NCI-H128 (cell line): Measurements from ENCODE around the gene RYR3.

Source experiments
- DNase-seq: peaks from one replicate; lab custom pipeline; 2025; ENCODE audit not compliant: unreplicated experiment; lab: John Stamatoyannopoulos, UW

Gene RYR3

GRCh38 chr15:33378866-33379480 lies 68.2 kb downstream of the RYR3 start:
- DNase-seq, result no peak

DNA sequence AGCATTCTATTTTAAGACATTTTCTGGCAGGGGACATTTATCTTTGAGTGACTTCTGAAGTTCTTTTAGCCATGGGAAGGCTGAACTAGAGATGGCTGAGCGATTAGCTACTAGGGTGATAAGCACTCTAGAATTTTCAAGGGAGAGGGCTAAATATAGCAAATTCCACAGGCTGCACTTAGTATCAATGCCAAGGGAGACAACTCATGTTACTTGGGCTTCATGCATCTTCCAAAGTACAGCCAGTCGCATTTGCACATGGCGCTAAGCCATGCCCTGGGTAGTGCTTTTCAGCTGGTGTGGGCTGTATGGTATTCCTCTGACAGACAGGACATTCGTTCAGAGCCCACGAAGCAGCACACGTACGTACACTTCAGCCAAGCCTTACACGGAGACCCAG lies 69.6 kb downstream of the RYR3 start:
- no peak for DNase-seq

GRCh38 chr15:33382491-33382890 lies 71.7 kb downstream of the RYR3 start:
- no peak for DNase-seq

DNA sequence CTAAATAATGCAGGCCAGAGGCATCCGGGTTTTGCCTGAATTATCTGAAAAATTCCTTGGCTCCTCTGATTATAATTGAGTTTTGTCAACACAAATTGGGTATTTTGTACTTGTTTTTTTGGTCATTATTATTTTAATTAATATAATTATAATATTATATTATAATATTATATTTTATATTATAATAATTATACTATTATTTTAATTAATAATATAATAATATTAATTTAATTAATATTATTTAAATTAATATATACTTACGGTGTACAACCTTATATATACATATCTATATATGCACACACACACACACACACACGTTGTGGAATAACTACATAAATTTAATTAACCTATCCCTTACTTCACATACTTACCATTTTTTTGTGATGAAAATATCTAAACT lies 73.5 kb downstream of the RYR3 start:
- no peak for DNase-seq

DNA sequence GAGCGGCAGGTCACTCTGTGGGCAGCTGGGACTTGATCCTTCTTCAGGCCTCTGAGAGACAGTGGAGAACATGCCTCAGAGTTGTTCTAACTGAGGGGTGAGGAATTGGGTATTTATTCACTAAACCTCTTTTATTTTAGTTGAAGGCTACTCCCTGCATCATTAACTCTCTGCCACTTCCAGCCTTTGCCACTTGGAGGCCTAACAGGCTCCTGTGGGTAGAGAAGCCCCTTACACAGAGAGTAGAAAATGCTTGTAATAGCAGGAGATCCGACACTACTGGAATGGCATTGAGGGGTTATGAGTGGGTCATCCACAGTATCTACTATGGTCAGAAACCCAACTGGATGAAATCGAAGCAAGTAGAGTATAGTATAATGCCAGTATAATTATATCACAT lies 81.7 kb downstream of the RYR3 start:
- no peak for DNase-seq

DNA sequence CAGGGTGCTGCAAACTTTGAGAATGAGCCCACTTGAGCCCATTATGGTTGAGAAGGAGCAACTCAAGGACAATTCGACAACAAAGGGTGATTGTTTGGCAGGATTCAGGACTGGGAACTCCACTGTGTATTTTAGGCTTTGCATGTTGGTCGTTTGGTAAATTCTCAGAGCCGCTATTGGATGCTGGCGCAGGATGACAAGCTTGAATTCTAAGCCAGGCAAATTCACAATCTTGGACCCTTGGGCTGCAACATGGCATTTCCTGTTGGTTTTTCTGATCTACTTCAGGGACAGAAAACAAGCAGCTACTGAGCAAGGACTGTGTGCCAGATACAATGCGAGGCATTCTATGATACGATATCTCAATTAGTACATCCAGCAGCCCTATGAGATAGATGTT lies 82.8 kb downstream of the RYR3 start:
- DNase-seq, result no peak

DNA sequence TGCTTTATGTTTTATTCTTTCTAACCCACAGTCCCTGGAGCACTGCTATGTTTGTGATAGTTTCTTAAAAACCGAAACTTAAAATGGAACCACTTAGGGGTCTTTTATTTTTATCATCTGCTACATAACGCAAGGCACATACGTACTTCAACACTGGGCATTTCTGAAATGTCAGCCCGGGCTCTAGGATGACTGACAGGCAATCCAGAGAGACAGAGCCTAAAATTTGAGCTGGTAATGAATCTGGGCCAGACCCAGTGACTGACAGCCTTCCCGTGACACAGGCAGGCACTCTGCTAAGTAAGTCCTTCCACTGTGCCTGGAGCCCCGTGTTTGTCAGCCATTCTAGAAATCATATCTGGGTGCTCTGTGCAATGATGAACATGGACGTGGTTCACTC lies 84.6 kb downstream of the RYR3 start:
- no peak for DNase-seq

DNA sequence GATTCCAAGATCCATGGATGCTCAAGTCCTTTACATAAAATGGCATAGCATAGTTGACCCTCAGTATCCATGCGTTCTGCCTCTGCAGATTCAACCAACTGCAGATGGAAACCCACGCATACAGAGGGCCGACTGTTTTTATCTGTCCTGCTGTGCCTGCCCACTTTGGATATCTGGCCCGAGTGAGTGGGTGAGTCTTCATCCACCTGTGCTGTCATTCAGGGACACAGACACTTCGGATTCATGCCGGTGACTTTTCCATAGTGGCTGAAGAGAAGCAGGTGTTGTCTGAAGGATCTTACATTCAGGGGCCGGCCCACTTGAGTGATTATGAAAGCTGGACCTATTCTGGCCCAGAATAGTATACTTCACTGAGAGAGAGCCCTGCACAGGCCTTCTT lies 85.1 kb downstream of the RYR3 start:
- no peak for DNase-seq

- no peak for DNase-seq
These were observed 85.7 kb downstream of the RYR3 start for GRCh38 chr15:33396475-33396874.

DNA sequence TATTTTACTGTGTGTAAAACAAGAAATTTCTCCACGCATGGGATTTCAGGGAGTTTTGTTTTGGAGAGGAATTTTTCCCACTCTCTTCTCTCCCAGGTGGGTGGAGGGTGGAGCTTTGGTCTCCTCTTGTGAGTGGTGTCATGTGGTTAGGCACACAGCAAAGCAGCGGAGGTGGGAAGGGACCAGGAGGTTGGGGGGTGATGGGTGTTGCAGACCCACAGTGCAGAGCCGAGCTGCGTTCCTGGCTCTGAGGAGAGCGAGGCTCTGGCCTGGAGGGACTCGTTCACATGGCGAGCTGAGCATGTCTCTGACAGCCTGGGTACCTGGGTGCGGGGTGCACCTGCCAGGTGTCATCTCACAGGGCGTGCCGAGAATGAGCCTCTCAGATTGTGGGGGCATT lies 87.8 kb downstream of the RYR3 start:
- DNase-seq, result no peak

DNA sequence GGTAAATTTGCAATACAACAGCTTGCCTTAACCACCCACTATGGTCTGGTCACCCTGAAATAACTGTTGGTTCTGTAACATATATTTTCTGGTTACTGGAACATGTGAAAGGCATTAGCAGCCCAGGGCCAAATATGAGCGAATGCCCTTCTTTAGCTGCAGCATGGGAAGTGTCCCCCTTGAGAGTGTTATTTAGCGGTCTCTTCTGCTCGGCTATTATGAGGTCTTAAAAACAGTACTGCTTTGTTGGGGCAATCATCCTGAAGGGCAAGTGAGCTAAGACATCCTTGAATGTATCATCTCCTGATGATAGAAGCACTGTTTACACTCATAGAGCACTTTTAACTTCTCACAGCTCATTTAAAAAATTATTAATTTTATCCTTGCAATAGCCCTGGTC lies 90.2 kb downstream of the RYR3 start:
- DNase-seq, result no peak

GRCh38 chr15:33402600-33402999 lies 91.8 kb downstream of the RYR3 start:
- DNase-seq, result no peak

GRCh38 chr15:33405096-33405495 lies 94.3 kb downstream of the RYR3 start:
- DNase-seq, result no peak

DNA sequence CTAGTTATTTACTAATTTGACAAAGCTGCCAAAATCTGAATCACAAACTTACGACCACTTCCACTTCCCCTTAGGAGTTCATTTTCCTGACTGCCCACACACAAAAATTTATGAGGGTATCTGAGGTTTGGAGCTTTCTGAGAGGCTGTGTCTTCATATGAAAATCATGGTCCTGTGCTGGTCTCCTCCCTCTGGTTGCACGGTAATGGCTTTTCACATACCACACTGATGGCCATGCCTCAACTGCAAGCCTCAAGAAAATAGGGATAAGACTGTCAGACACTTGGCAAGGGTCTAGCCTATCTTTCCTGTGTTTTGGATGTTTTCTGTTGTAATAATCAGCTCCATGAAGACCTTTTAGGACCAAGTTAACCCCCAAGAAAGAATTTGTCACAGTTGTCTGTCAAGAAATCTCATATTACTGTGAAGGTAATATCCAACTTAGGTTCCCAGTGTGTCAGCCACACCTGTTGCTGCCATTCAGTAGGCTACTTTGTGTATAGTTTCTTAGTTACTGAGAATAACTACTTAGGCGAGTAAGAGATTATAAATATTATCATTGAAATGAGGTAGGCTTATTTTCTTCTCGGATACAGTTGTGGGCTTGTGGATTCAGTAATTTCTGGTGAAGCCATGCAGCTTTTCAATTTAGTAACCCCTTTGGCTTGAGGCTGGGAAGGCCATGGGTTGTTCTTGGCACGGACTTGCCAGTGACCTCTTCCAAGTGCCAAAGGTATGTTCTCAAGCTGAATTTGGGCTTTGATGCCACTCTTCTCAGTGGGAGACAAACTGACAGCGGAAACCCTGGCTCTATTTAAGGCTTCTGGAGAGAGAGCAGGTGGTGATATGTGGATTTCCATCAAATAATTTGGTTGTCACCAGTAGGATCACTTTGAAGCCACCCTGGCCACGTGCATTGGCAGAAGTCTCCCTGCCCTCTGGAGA lies 101.1 kb downstream of the RYR3 start:
- DNase-seq, result no peak

DNA sequence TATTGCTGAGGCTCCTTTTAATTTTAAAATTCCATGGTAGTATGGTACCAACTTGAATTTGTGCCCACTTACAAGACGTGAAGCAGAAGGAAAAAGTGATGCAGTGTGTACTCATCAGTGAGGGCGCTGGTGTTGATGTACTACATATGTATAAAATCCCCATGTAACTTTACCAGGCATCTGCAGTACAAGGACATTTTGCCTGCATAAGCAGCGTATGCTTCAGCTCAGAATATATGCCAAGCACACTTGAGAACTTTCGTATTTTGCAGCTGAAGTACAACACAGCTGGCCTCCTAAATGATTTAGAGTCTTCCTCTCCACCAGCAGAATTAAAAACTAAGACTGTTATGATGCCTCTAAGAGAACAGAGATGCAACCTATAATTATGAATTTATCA lies 108.9 kb downstream of the RYR3 start:
- DNase-seq, result no peak

- DNase-seq, result no peak
These were observed 113.3 kb downstream of the RYR3 start for GRCh38 chr15:33424025-33424424.

DNA sequence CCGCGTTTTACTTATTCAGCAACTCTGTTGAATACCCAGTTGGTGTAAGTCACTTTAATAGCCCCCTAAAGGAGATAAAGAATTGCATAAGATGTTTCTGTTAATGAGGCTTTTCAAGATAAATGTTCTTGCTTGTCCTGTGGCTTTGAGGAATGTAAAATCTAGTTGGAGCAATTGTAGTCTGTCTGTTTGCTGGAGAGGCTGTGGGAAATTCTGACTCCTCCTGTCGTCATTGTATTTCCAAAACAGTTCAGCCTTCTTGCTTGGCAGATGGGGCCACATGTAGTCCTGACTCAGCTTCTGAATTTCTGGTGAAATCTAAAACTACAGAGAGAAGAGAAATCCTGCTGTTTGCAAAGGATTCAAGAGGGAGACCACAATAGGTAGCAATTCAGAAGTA lies 114.4 kb downstream of the RYR3 start:
- DNase-seq, result no peak

DNA sequence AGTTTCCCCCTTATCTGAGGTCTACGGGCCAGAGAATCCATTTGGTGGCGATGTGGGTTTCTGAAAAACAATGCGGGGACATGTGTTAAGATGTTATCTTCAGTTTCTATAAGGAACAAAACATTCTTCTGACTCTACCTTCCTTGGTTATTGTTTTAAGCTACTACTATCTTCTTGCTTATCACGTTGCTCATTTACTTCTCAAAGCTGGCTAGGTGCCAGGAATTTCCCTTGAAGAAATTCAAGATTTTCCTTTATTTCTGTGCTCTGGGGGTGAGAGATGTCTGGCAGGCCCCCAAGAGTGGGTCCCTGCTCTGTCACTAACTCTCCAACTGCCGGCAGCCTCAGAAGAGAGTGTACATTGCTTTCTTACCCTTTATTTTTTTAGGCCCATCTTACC lies 119.8 kb downstream of the RYR3 start:
- DNase-seq, result no peak

- DNase-seq, result no peak
These were observed 123.1 kb downstream of the RYR3 start for GRCh38 chr15:33433821-33434220.

GRCh38 chr15:33438396-33438795 lies 127.6 kb downstream of the RYR3 start:
- no peak for DNase-seq

GRCh38 chr15:33440900-33441299 lies 130.1 kb downstream of the RYR3 start:
- DNase-seq, result no peak

DNA sequence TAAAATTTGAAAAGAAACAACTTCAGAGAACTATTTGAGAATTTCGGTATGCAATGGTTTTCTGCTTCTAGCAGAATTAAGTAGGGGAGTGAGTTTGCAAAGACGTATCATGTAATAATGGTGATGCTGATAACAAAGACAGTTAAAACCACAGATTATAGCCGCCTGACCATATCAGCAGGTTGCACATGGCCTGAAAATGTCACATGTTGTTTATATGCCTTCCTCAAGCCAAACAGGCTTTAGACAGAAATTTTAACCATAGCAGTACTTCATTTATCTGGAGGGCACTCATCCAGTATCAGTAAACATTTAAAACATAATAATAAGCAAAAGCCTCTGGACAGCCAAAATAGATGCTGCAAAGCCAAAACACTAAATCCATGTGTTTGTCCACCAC lies 131.7 kb downstream of the RYR3 start:
- no peak for DNase-seq

GRCh38 chr15:33443708-33444107 lies 132.9 kb downstream of the RYR3 start:
- DNase-seq, result no peak
